Mesenchymal stem cell (in vitro differentiated cells and primary cell): Measurements from ENCODE around the gene GMFB.

ENCODE experiments used
- DNase-seq: peaks from one replicate; pipeline ENCODE4 v3.0.0-alpha.2; 2013
- H2AFZ ChIP-seq: one replicate; pipeline ENCODE4 v1.6.1; 2013; ENCODE audit warnings: low read depth, mild to moderate bottlenecking, control low read depth, inconsistent platforms, low read length, moderate library complexity
- H2AK5ac ChIP-seq: 2 replicates; pipeline ENCODE4 v1.6.1; 2013; ENCODE audit warnings: low read length, moderate library complexity, mild to moderate bottlenecking, inconsistent platforms; ENCODE audit not compliant: severe bottlenecking
- H2BK120ac ChIP-seq: one replicate; pipeline ENCODE4 v1.6.1; 2013; ENCODE audit warnings: low read depth, mild to moderate bottlenecking, inconsistent platforms, low read length, moderate library complexity
- H2BK12ac ChIP-seq, 2 experiments: one replicate each; pipeline ENCODE4 v1.6.1; 2013; ENCODE audit warnings: inconsistent platforms in 2 of 2, low read length in 2 of 2, mild to moderate bottlenecking in 2 of 2, moderate library complexity in 2 of 2, control low read depth in 1 of 2
- H2BK15ac ChIP-seq: one replicate; pipeline ENCODE4 v1.6.1; 2013; ENCODE audit warnings: mild to moderate bottlenecking, low read depth, inconsistent platforms; ENCODE audit not compliant: poor library complexity, severe bottlenecking
- H2BK5ac ChIP-seq: 2 replicates; pipeline ENCODE4 v1.6.1; 2013; ENCODE audit warnings: low read depth, mild to moderate bottlenecking, low read length, control low read depth, inconsistent platforms; ENCODE audit not compliant: poor library complexity, severe bottlenecking
- H3K14ac ChIP-seq, 2 experiments: one replicate each; pipeline ENCODE4 v1.6.1; 2013; ENCODE audit warnings: inconsistent platforms in 2 of 2, low read length in 2 of 2, control low read depth in 1 of 2, mild to moderate bottlenecking in 1 of 2, moderate library complexity in 1 of 2
- H3K18ac ChIP-seq, 2 experiments: one replicate each; pipeline ENCODE4 v1.6.1; 2013; ENCODE audit warnings: inconsistent platforms in 2 of 2, low read length in 2 of 2, control low read depth in 1 of 2, low read depth in 1 of 2, mild to moderate bottlenecking in 1 of 2
- H3K23ac ChIP-seq, 2 experiments: one replicate each; pipeline ENCODE4 v1.6.1; 2013; ENCODE audit warnings: inconsistent platforms in 2 of 2, low read length in 2 of 2, mild to moderate bottlenecking in 2 of 2, moderate library complexity in 2 of 2, control low read depth in 1 of 2
- H3K27ac ChIP-seq: 2 replicates; pipeline ENCODE4 v1.5.1; 2013; ENCODE audit warnings: mild to moderate bottlenecking, moderate library complexity, low read length, control low read depth, inconsistent platforms; ENCODE audit not compliant: poor library complexity, severe bottlenecking
- H3K27me3 ChIP-seq, 2 experiments: 2 replicates each; pipeline versions ENCODE4 v1.6.1 to v1.7.0; 2013; ENCODE audit warnings: low read length in 2 of 2, mild to moderate bottlenecking in 2 of 2, moderate library complexity in 2 of 2, control low read depth in 1 of 2, inconsistent platforms in 1 of 2; ENCODE audit not compliant: control insufficient read depth in 1 of 2, insufficient read depth in 1 of 2
- H3K36me3 ChIP-seq, 2 experiments: 2 replicates each; pipeline versions ENCODE4 v1.6.1 to v1.7.0; 2013; ENCODE audit warnings: low read length in 2 of 2, control low read depth in 1 of 2, inconsistent platforms in 1 of 2, low read depth in 1 of 2, mild to moderate bottlenecking in 1 of 2; ENCODE audit not compliant: insufficient read depth in 2 of 2, control insufficient read depth in 1 of 2
- H3K4ac ChIP-seq, 2 experiments: one replicate each; pipeline ENCODE4 v1.6.1; 2013; ENCODE audit warnings: inconsistent platforms in 2 of 2, low read length in 2 of 2, mild to moderate bottlenecking in 2 of 2, moderate library complexity in 2 of 2, control low read depth in 1 of 2, low read depth in 1 of 2
- H3K4me1 ChIP-seq: 2 replicates; pipeline ENCODE4 v1.6.1; 2013; ENCODE audit warnings: low read depth, low read length, control low read depth; ENCODE audit not compliant: control insufficient read depth, insufficient read depth
- H3K4me2 ChIP-seq: 2 replicates; pipeline ENCODE4 v1.6.1; 2013; ENCODE audit warnings: low read length, mild to moderate bottlenecking, inconsistent platforms; ENCODE audit not compliant: poor library complexity, severe bottlenecking
- H3K4me3 ChIP-seq, 2 experiments: 2 replicates each; pipeline versions ENCODE4 v1.5.1 to v1.7.0; 2013; ENCODE audit warnings: low read length in 2 of 2, mild to moderate bottlenecking in 2 of 2, control low read depth in 1 of 2, low read depth in 1 of 2; ENCODE audit not compliant: insufficient read depth in 1 of 2
- H3K79me1 ChIP-seq: replicated peaks from 2 replicates; pipeline ENCODE4 v1.6.1; 2013; ENCODE audit warnings: mild to moderate bottlenecking, control low read depth, low read length, inconsistent platforms; ENCODE audit not compliant: poor library complexity, severe bottlenecking
- H3K9ac ChIP-seq: 2 replicates; pipeline ENCODE4 v1.7.0; 2013; ENCODE audit warnings: mild to moderate bottlenecking, low read length, moderate library complexity
- H3K9me3 ChIP-seq: 2 replicates; pipeline ENCODE4 v1.7.0; 2013; ENCODE audit warnings: mild to moderate bottlenecking, low read length; ENCODE audit not compliant: control insufficient read depth
- H4K8ac ChIP-seq: one replicate; pipeline ENCODE4 v1.6.1; 2013; ENCODE audit warnings: inconsistent platforms, mild to moderate bottlenecking, low read length, moderate library complexity
- H4K91ac ChIP-seq: one replicate; pipeline ENCODE4 v1.6.1; 2013; ENCODE audit warnings: mild to moderate bottlenecking, low read length, inconsistent platforms
- WGBS: methylation state at CpG from one replicate; pipeline ENCODE4 v1.1.7; 2013; ENCODE audit warnings: mixed read lengths; 5-methylcytosine and 5-hydroxymethylcytosine counted together

Gene GMFB

GRCh38 chr14:54535126-54535525 is 46.3 kb upstream of the GMFB start:
- Histone ChIP-seq H2BK12ac (no peak overlapping the region), H3K4me3 (no peak overlapping the region), H3K79me1 (peaks cover 7% of the 10 kb centered on the region), H4K8ac (no peak overlapping the region), H2BK5ac (no peak overlapping the region), H2AK5ac (no peak overlapping the region), H3K36me3 (peaks cover 0 to 43% of the 10 kb centered on the region in 2 experiments), H2AFZ (no peak overlapping the region), H3K14ac (no peak overlapping the region), H4K91ac (no peak overlapping the region), H3K9me3 (no peaks in the 10 kb centered on the region), H3K27ac (no peak overlapping the region), H3K4me1 (no peaks in the 10 kb centered on the region), H3K18ac (no peak overlapping the region), H3K23ac (no peak overlapping the region), H3K4ac (no peak overlapping the region), H2BK120ac (no peak overlapping the region), H3K27me3 (no peaks in the 10 kb centered on the region), H3K4me2 (no peak overlapping the region), H2BK15ac (no peak overlapping the region), H3K9ac (no peak overlapping the region)
- 100% methylated on average over 1 of the region's 1 CpG for WGBS
- no peak for DNase-seq

GRCh38 chr14:54533100-54533499 is 44.3 kb upstream of the GMFB start:
- WGBS, result no CpG with 5 or more reads among the region's 1 CpG
- no peaks in the 10 kb centered on the region for H3K9me3 ChIP-seq
- no peak overlapping the region for H2AK5ac ChIP-seq
- H2BK12ac ChIP-seq, result no peak overlapping the region
- no peaks in the 10 kb centered on the region for H3K4me1 ChIP-seq
- H2AFZ ChIP-seq, result no peak overlapping the region
- H3K27ac ChIP-seq, result no peak overlapping the region
- peaks cover 0 to 32% of the 10 kb centered on the region in 2 experiments for H3K36me3 ChIP-seq
- H3K79me1 ChIP-seq, result peaks cover 9% of the 10 kb centered on the region
- H3K14ac ChIP-seq, result no peak overlapping the region
- H2BK15ac ChIP-seq, result no peak overlapping the region
- no peak overlapping the region for H3K18ac ChIP-seq
- no peak overlapping the region for H2BK5ac ChIP-seq
- no peak overlapping the region for H4K91ac ChIP-seq
- H2BK120ac ChIP-seq, result no peak overlapping the region
- no peak overlapping the region for H3K9ac ChIP-seq
- H4K8ac ChIP-seq, result no peak overlapping the region
- no peak overlapping the region for H3K23ac ChIP-seq
- no peaks in the 10 kb centered on the region for H3K27me3 ChIP-seq
- DNase-seq, result no peak
- H3K4me2 ChIP-seq, result no peak overlapping the region
- no peak overlapping the region for H3K4ac ChIP-seq
- H3K4me3 ChIP-seq, result no peak overlapping the region

- H3K27me3 ChIP-seq, result no peaks in the 10 kb centered on the region
- H3K18ac ChIP-seq, result no peak overlapping the region
- H4K8ac ChIP-seq, result no peak overlapping the region
- H3K36me3 ChIP-seq, result peaks cover 3 to 28% of the 10 kb centered on the region in 2 experiments
- 100% methylated on average over 2 of the region's 3 CpGs for WGBS
- no peak overlapping the region for H3K23ac ChIP-seq
- peaks cover 11% of the 10 kb centered on the region for H3K79me1 ChIP-seq
- no peak for DNase-seq
- no peak overlapping the region for H3K14ac ChIP-seq
- no peak overlapping the region for H2BK5ac ChIP-seq
- no peak overlapping the region for H3K4me3 ChIP-seq
- H2BK15ac ChIP-seq, result no peak overlapping the region
- no peak overlapping the region for H3K4me2 ChIP-seq
- no peak overlapping the region for H3K9ac ChIP-seq
- H2BK12ac ChIP-seq, result no peak overlapping the region
- H3K9me3 ChIP-seq, result no peaks in the 10 kb centered on the region
- no peak overlapping the region for H3K4ac ChIP-seq
- H2BK120ac ChIP-seq, result no peak overlapping the region
- H2AK5ac ChIP-seq, result no peak overlapping the region
- H4K91ac ChIP-seq, result no peak overlapping the region
- H2AFZ ChIP-seq, result no peak overlapping the region
- no peaks in the 10 kb centered on the region for H3K4me1 ChIP-seq
- no peak overlapping the region for H3K27ac ChIP-seq
Observed at GRCh38 chr14:54532111-54533012, 43.6 kb upstream of the GMFB start.

GRCh38 chr14:54529811-54530210 is 41.0 kb upstream of the GMFB start:
- Histone ChIP-seq H3K4me1 (no peaks in the 10 kb centered on the region), H3K27ac (no peak overlapping the region), H3K36me3 (peaks cover 5 to 47% of the 10 kb centered on the region in 2 experiments), H3K4ac (no peak overlapping the region), H3K4me2 (no peak overlapping the region), H4K8ac (no peak overlapping the region), H3K9ac (no peak overlapping the region), H3K4me3 (no peak overlapping the region), H2BK5ac (no peak overlapping the region), H3K14ac (no peak overlapping the region), H3K9me3 (no peaks in the 10 kb centered on the region), H3K27me3 (no peaks in the 10 kb centered on the region), H2AK5ac (no peak overlapping the region), H2BK120ac (no peak overlapping the region), H3K23ac (no peak overlapping the region), H2AFZ (no peak overlapping the region), H2BK15ac (no peak overlapping the region), H2BK12ac (no peak overlapping the region), H3K79me1 (peaks cover 11% of the 10 kb centered on the region), H3K18ac (no peak overlapping the region), H4K91ac (no peak overlapping the region)
- WGBS, result no CpG with 5 or more reads among the region's 1 CpG
- peak; percentile 16 for DNase-seq
